Measurements from ENCODE around the gene ZDHHC11. TPM values are rescaled to one million over a fixed set of nuclear protein-coding genes. Genes with fewer than 3 reads are reported as not detected.
"Not testable (repeated sequence)": the region's sequence is repeated elsewhere in the genome, so short reads cannot be mapped to it uniquely, and the experiment has no call there.

Gene ZDHHC11
- total RNA-seq, 3 donors from 2014 or later = 3.0 to 11.3 (median 9.5) TPM

- intact Hi-C loops (cut with DNase I; ENCODE audit: low total_unique reads) = no loop called here
- Histone ChIP-seq H3K9me3 (no peaks in the 10 kb centered on the region), H3K27me3 (no peaks in the 10 kb centered on the region), H3K4me1 (no peaks in the 10 kb centered on the region), H3K4me3 (no peak overlapping the region), H3K27ac (no peak overlapping the region), H3K36me3 (peaks cover 14% of the 10 kb centered on the region)
- DNase-seq (ENCODE audit: low spot score in 2 of 2) = no peak
- TF ChIP-seq CTCF (IDR thresholded peaks at IDR 0.05) (no peak), POLR2A (IDR thresholded peaks at IDR 0.05) (no peak), POLR2AphosphoS5 (IDR thresholded peaks at IDR 0.05) (no peak)
Measured at GRCh38 chr5:883475-884181, 32.8 kb upstream of the ZDHHC11 start.

GRCh38 chr5:882253-883183, 31.7 kb upstream of the ZDHHC11 start:
- DNase-seq (ENCODE audit: low spot score in 2 of 2) = no peak
- intact Hi-C loops (cut with DNase I; ENCODE audit: low total_unique reads) = no loop called here
- H3K4me1 ChIP-seq = no peaks in the 10 kb centered on the region
- H3K27ac ChIP-seq = no peak overlapping the region
- H3K9me3 ChIP-seq = no peaks in the 10 kb centered on the region
- no peak for TF ChIP-seq POLR2A (IDR thresholded peaks at IDR 0.05)
- no peak for TF ChIP-seq CTCF (IDR thresholded peaks at IDR 0.05)
- no peak for TF ChIP-seq POLR2AphosphoS5 (IDR thresholded peaks at IDR 0.05)
- H3K36me3 ChIP-seq = peaks cover 17% of the 10 kb centered on the region
- H3K27me3 ChIP-seq = no peaks in the 10 kb centered on the region
- H3K4me3 ChIP-seq = no peak overlapping the region

GRCh38 chr5:881551-881935, 30.8 kb upstream of the ZDHHC11 start:
- Histone ChIP-seq H3K4me3 (no peak overlapping the region), H3K36me3 (peaks cover 17% of the 10 kb centered on the region), H3K27me3 (no peaks in the 10 kb centered on the region), H3K9me3 (no peaks in the 10 kb centered on the region), H3K4me1 (no peaks in the 10 kb centered on the region), H3K27ac (no peak overlapping the region)
- no peak for TF ChIP-seq POLR2A (IDR thresholded peaks at IDR 0.05)
- no peak for TF ChIP-seq CTCF (IDR thresholded peaks at IDR 0.05)
- no peak for TF ChIP-seq POLR2AphosphoS5 (IDR thresholded peaks at IDR 0.05)
- intact Hi-C loops (cut with DNase I; ENCODE audit: low total_unique reads) = no loop called here
- no peak for DNase-seq (ENCODE audit: low spot score in 2 of 2)

- Histone ChIP-seq H3K4me3 (no peak overlapping the region), H3K9me3 (no peaks in the 10 kb centered on the region), H3K36me3 (peaks cover 17% of the 10 kb centered on the region), H3K27me3 (no peaks in the 10 kb centered on the region), H3K4me1 (no peaks in the 10 kb centered on the region), H3K27ac (no peak overlapping the region)
- intact Hi-C loops (cut with DNase I; ENCODE audit: low total_unique reads) = no loop called here
- TF ChIP-seq POLR2AphosphoS5 (IDR thresholded peaks at IDR 0.05) (no peak), POLR2A (IDR thresholded peaks at IDR 0.05) (no peak), CTCF (IDR thresholded peaks at IDR 0.05) (no peak)
- DNase-seq (ENCODE audit: low spot score in 2 of 2) = no peak
Measured at GRCh38 chr5:880816-881550, 30.2 kb upstream of the ZDHHC11 start.

- H3K27me3 ChIP-seq; intact Hi-C loops (cut with DNase I; ENCODE audit: low total_unique reads); H3K4me3 ChIP-seq; H3K9me3 ChIP-seq; H3K4me1 ChIP-seq; DNase-seq (ENCODE audit: low spot score in 2 of 2); H3K27ac ChIP-seq: not testable (repeated sequence)
- H3K36me3 ChIP-seq = peaks cover 17% of the 10 kb centered on the region
Measured at GRCh38 chr5:878677-879076, 27.9 kb upstream of the ZDHHC11 start.
